Naive B cell (primary cell): ENCODE measurements around the gene PAQR3. TPM values are rescaled to one million over a fixed set of nuclear protein-coding genes. Genes with fewer than 3 reads are reported as not detected.

ENCODE experiments used
- ATAC-seq, 2 donors: fragments of 150-1000 bp; cut with Tn5 transposase; 2 replicates each; pipeline ENCODE4 v1.10.0; 2021; ENCODE audit warnings: low read depth in 2 of 2, mild to moderate bottlenecking in 2 of 2, moderate library complexity in 2 of 2
- DNase-seq: peaks from one replicate; pipeline ENCODE4 v3.0.0; 2022
- H3K27ac Mint-ChIP-seq, 6 donors: one replicate each; pipeline ENCODE4 v1.8.0; 2020 to 2022; ENCODE audit warnings: mild to moderate bottlenecking in 6 of 6, mixed read lengths in 6 of 6, moderate library complexity in 5 of 6, inconsistent platforms in 2 of 6
- H3K27me3 Mint-ChIP-seq, 3 donors: one replicate each; pipeline ENCODE4 v1.8.0; 2021 to 2022; ENCODE audit warnings: mixed read lengths in 3 of 3, mild to moderate bottlenecking in 1 of 3
- H3K36me3 Mint-ChIP-seq, 2 donors: one replicate each; pipeline ENCODE4 v1.8.0; 2020 to 2022; ENCODE audit warnings: mixed read lengths in 2 of 2, inconsistent platforms in 1 of 2, mild to moderate bottlenecking in 1 of 2
- H3K4me1 Mint-ChIP-seq, 3 donors: one replicate each; pipeline ENCODE4 v1.8.0; 2020 to 2022; ENCODE audit warnings: mixed read lengths in 3 of 3, inconsistent platforms in 1 of 3, mild to moderate bottlenecking in 1 of 3, moderate library complexity in 1 of 3
- H3K4me3 Mint-ChIP-seq, 8 donors: one replicate each; pipeline ENCODE4 v1.8.0; 2020 to 2022; ENCODE audit warnings: mild to moderate bottlenecking in 8 of 8, mixed read lengths in 8 of 8, moderate library complexity in 8 of 8, inconsistent platforms in 2 of 8
- H3K9me3 Mint-ChIP-seq, 7 donors: one replicate each; pipeline ENCODE4 v1.8.0; 2020 to 2022; ENCODE audit warnings: mixed read lengths in 7 of 7, mild to moderate bottlenecking in 5 of 7, inconsistent platforms in 2 of 7, moderate library complexity in 1 of 7
- polyA plus RNA-seq, 6 donors: library from polyadenylated mRNA; unstranded; fragments of 300-500 nt; fragmentation: Illumina TruSeq; gene quantifications; one replicate each; pipeline ENCODE4 v1.2.3, GENCODE V29; 2021; ENCODE audit warnings: low read depth in 6 of 6

PAQR3 gene
- 1 to 10 TPM; 5.1 to 8.6 (median 7.5) TPM for polyA plus RNA-seq

GRCh38 chr4:78938868-78939666 is at the start of gene PAQR3:
Gene PAQR3 (minus strand): TSS chr4:78939438. CDS start chr4:78939224, 214 bp downstream.
- ATAC-seq (peak; percentile 97), DNase-seq (peak; percentile 88)
- peaks cover 0 to 20% (median 13%) of the 10 kb centered on the region in 3 donors for H3K4me1 Mint-ChIP-seq
- no peaks in the 10 kb centered on the region for H3K9me3 Mint-ChIP-seq
- peak within 1 kb of the TSS; percentile 77 to 98 (median 94) for H3K27ac Mint-ChIP-seq
- peaks cover 0 to 5% of the 10 kb centered on the region in 2 donors for H3K36me3 Mint-ChIP-seq
- H3K4me3 Mint-ChIP-seq = peak within 1 kb of the TSS; percentile 91 to 99 (median 96)
- peaks cover 0 to 8% (median 6%) of the 10 kb centered on the region in 3 donors for H3K27me3 Mint-ChIP-seq

DNA sequence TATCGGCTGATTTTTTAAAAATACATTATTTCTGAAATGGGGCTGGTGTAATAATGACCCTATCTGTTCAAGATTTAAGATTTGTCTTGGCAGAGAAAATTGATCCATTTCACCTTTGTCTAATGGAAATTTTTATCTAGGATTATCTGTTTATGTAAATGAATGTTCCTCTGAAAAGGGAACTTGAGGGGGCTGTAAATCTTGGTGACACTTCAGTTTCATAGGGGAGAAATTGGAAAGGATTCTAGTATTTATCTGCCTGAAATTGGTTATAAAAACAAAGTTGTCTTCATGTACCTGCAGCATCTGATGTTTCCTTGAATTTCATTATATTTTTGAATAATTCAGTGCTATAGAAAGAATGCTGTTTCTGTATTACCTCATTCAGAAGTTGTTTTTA is 48.4 kb upstream of the PAQR3 start:
- ATAC-seq = no peak
- DNase-seq = no peak
- no peak overlapping the region for H3K27ac Mint-ChIP-seq
- peaks cover 6 to 26% (median 18%) of the 10 kb centered on the region in 3 donors for H3K27me3 Mint-ChIP-seq
- H3K36me3 Mint-ChIP-seq = no peaks in the 10 kb centered on the region
- no peaks in the 10 kb centered on the region for H3K4me1 Mint-ChIP-seq
- peaks cover 0 to under 1% (median 0%) of the 10 kb centered on the region in 7 donors for H3K9me3 Mint-ChIP-seq
- H3K4me3 Mint-ChIP-seq = no peak overlapping the region

DNA sequence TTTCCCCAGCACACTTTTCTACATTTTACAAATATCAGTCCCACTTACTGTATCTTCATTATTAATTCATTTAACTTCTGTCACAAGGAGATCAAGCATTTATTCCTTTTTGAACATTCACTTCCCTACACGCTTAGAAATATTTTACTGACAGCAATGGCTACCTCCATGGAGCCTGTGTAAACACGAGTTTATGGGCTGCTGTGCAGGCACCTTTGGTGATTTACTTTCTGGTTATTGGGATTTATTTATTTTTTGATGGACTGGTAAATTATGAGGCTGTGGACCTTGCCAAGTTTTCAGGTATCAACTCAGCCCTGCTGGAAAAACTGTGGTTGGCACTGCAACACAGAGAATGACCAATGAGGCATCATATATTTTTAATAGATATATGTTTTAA is 45.4 kb upstream of the PAQR3 start:
- DNase-seq = no peak
- Mint-ChIP-seq H3K4me3 (no peak overlapping the region), H3K9me3 (peaks cover 3 to 6% (median 4%) of the 10 kb centered on the region in 7 donors), H3K4me1 (no peaks in the 10 kb centered on the region), H3K27me3 (peaks cover 18 to 42% (median 18%) of the 10 kb centered on the region in 3 donors), H3K27ac (peak overlapping the region in 1 of 6 donors; percentile 20), H3K36me3 (peaks cover 0 to 7% of the 10 kb centered on the region in 2 donors)
- ATAC-seq = no peak

GRCh38 chr4:78975865-78976264 is 36.6 kb upstream of the PAQR3 start:
- H3K27ac Mint-ChIP-seq = no peak overlapping the region
- H3K9me3 Mint-ChIP-seq = peaks cover 0 to 5% (median 0%) of the 10 kb centered on the region in 7 donors
- peaks cover 0 to 4% (median 0%) of the 10 kb centered on the region in 3 donors for H3K4me1 Mint-ChIP-seq
- DNase-seq = no peak
- ATAC-seq = no peak
- H3K36me3 Mint-ChIP-seq = peaks cover 0 to 2% of the 10 kb centered on the region in 2 donors
- H3K4me3 Mint-ChIP-seq = no peak overlapping the region
- H3K27me3 Mint-ChIP-seq = peaks cover 7 to 31% (median 16%) of the 10 kb centered on the region in 3 donors

GRCh38 chr4:78971776-78972175 is 32.5 kb upstream of the PAQR3 start:
- no peak for ATAC-seq
- Mint-ChIP-seq H3K36me3 (no peaks in the 10 kb centered on the region), H3K27me3 (peaks cover 5 to 27% (median 7%) of the 10 kb centered on the region in 3 donors), H3K4me1 (peaks cover 0 to 4% (median 0%) of the 10 kb centered on the region in 3 donors), H3K27ac (peak overlapping the region in 2 of 6 donors; percentile 37 to 64), H3K9me3 (peaks cover 0 to 2% (median 0%) of the 10 kb centered on the region in 7 donors), H3K4me3 (no peak overlapping the region)
- no peak for DNase-seq

DNA sequence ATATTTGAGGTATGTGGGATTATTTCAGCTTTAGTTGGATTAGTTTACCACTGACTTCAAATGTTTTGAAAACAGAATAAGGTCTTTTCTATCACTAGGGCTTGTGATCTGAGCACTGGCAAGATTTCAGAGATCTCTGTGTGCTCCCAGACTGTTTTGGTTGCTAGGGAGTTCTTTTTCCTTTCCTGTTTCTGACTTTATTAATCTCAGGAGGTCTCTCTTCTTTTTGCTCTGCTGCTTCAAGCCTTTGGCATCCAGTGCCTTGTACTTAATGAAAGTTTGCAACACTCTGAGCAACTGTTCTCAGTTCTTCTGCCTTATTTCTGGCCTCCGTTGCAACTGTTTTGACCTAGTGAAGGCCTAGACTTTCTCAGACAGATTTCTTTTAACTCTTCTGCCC is 32.1 kb upstream of the PAQR3 start:
- DNase-seq = no peak
- Mint-ChIP-seq H3K4me3 (no peak overlapping the region), H3K4me1 (peaks cover 0 to 4% (median 0%) of the 10 kb centered on the region in 3 donors), H3K36me3 (no peaks in the 10 kb centered on the region), H3K27me3 (peaks cover 5 to 27% (median 7%) of the 10 kb centered on the region in 3 donors), H3K27ac (peak overlapping the region in 1 of 6 donors; percentile 37), H3K9me3 (peaks cover 0 to 2% (median 0%) of the 10 kb centered on the region in 7 donors)
- no peak for ATAC-seq

- H3K4me1 Mint-ChIP-seq = no peaks in the 10 kb centered on the region
- no peak for ATAC-seq
- peaks cover 0 to 11% (median 8%) of the 10 kb centered on the region in 3 donors for H3K27me3 Mint-ChIP-seq
- H3K27ac Mint-ChIP-seq = no peak overlapping the region
- DNase-seq = no peak
- H3K36me3 Mint-ChIP-seq = no peaks in the 10 kb centered on the region
- peaks cover 0 to 2% (median 0%) of the 10 kb centered on the region in 7 donors for H3K9me3 Mint-ChIP-seq
- no peak overlapping the region for H3K4me3 Mint-ChIP-seq
Measured at GRCh38 chr4:78962597-78963115, 23.4 kb upstream of the PAQR3 start.

GRCh38 chr4:78960926-78961325 is 21.7 kb upstream of the PAQR3 start:
- no peak for DNase-seq
- no peak for ATAC-seq
- H3K27me3 Mint-ChIP-seq = peaks cover 4 to 20% (median 8%) of the 10 kb centered on the region in 3 donors
- no peaks in the 10 kb centered on the region for H3K9me3 Mint-ChIP-seq
- no peaks in the 10 kb centered on the region for H3K4me1 Mint-ChIP-seq
- no peaks in the 10 kb centered on the region for H3K36me3 Mint-ChIP-seq
- H3K27ac Mint-ChIP-seq = no peak overlapping the region
- H3K4me3 Mint-ChIP-seq = no peak overlapping the region

DNA sequence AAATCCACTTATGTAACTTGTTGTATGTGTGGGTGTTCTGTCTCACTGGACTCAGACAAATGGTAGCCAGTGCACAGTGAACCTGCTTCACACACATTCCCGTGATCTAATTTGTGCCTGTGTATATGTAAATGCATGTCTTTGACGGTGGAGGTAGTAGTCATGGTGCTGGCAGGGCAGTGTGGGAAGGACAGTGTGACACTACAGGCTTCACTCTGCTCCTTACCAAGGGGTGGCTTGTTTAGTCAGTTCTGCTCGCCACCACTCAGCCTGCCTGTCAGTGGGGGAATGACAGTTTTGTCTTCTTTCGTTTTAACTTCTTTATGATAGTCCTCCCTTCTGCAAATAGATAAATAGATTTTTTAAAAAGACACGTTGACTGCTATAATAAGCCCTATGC is 17.7 kb upstream of the PAQR3 start:
- Mint-ChIP-seq H3K9me3 (no peaks in the 10 kb centered on the region), H3K4me3 (no peak overlapping the region), H3K27ac (no peak overlapping the region), H3K36me3 (no peaks in the 10 kb centered on the region), H3K4me1 (no peaks in the 10 kb centered on the region), H3K27me3 (peaks cover 10 to 33% (median 19%) of the 10 kb centered on the region in 3 donors)
- no peak for DNase-seq
- ATAC-seq = no peak

DNA sequence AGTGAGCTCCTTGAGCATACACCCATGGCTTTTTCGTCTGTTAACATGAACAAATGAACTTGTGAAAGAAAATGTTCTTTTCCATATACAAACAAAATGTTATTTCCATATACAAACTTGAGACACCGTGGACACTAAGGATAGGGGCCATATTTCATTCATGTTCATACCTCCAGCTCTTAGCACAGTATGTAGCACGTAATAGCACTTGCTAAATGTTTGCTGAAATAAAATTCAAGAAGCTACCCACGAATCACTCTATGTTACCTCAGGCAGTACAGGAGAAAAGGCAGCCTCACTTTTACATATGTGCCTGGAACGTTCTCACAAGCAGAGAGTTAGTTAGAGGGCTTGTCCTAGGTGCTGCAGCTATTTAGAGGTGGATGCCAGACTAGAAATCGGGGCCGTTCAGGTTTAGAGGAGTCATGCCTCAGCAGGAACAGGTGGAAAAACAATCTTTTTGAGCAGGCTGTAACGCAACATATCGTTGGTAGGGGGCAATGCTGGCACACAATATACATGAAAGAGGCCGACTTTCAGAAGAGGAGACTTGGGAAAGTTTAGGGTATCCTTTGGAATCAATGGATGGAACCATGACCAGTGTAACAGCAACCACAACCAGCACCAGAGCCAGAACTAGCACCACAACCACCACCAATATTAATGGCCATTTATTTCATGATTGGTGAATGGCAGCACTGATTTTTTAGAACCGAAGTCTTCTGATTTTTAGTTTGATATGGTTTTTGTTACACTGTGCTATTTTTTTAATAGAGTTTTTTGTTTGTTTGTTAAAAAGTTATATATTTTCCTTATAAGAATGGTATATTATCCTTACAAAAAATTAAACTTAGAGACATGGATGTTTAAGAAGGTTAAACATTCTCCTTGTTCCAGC is 14.8 kb upstream of the PAQR3 start:
- Mint-ChIP-seq H3K27me3 (peaks cover 10 to 35% (median 17%) of the 10 kb centered on the region in 3 donors), H3K36me3 (no peaks in the 10 kb centered on the region), H3K27ac (no peak overlapping the region), H3K4me1 (no peaks in the 10 kb centered on the region), H3K4me3 (no peak overlapping the region), H3K9me3 (no peaks in the 10 kb centered on the region)
- DNase-seq (no peak), ATAC-seq (peak; percentile 32 to 50)

DNA sequence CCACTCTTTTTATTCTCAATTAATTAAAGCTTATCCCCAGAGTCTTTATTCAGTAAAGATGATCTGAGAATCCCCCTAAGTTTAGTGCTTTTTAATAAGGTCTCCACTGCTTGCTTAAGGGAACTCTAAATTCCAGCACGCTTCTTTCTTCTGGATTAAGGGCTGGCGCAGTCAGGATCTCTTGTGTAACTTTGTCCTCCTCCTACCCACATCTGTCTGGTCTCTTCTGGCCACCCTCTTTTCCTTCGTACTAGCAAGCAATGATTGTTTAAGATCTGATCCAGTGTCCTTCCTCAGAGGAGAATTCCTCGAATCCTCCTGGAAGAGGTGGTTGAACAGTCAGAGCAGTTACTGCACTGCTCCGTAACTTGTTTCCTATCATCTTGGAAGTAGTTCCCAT is 14.0 kb upstream of the PAQR3 start:
- Mint-ChIP-seq H3K27me3 (peaks cover 10 to 30% (median 17%) of the 10 kb centered on the region in 3 donors), H3K4me3 (no peak overlapping the region), H3K4me1 (no peaks in the 10 kb centered on the region), H3K27ac (no peak overlapping the region), H3K9me3 (no peaks in the 10 kb centered on the region), H3K36me3 (no peaks in the 10 kb centered on the region)
- no peak for DNase-seq
- ATAC-seq = no peak

DNA sequence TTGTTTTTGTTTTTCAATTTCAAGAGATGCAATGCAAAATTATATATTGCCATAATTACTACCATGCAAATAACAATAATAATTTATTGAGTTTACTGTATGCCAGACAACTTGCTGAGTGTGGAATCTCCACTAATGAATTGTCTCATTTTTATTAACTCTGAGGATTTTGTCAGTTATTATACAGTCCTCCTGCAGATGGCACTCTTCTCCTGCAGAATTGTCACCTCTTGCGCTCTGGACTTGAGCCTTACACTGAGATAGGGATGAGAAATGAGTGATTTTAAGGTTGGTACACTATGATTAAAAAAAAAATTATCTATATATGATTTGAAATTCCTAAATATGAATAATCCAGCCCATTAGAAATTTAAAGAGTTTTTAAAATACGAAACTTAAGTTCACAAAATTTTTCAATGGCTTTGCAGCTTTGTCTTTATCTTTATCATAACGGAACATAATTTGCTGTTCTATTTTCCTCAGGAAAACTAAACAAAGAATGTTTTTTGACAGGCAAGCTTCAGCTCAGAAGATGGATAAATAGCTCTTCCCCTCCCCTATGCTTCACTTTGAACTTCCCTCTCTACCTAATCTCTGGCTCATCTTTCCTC is 12.7 kb upstream of the PAQR3 start:
- H3K36me3 Mint-ChIP-seq = no peaks in the 10 kb centered on the region
- ATAC-seq = peak; percentile 57 to 58
- H3K4me3 Mint-ChIP-seq = peak overlapping the region in 1 of 8 donors; percentile 7

GRCh38 chr4:78949735-78950134 is 10.5 kb upstream of the PAQR3 start:
- ATAC-seq = no peak
- DNase-seq = no peak
- H3K27me3 Mint-ChIP-seq = peaks cover 5 to 26% (median 22%) of the 10 kb centered on the region in 3 donors
- H3K4me3 Mint-ChIP-seq = no peak overlapping the region
- peaks cover 0 to 2% (median 0%) of the 10 kb centered on the region in 7 donors for H3K9me3 Mint-ChIP-seq
- no peaks in the 10 kb centered on the region for H3K4me1 Mint-ChIP-seq
- H3K36me3 Mint-ChIP-seq = no peaks in the 10 kb centered on the region
- no peak overlapping the region for H3K27ac Mint-ChIP-seq

More for the DNA sequence above, 12.7 kb upstream of the PAQR3 start:
- Mint-ChIP-seq H3K27ac (peak overlapping the region in 1 of 6 donors; percentile 64), H3K27me3 (peaks cover 9 to 28% (median 22%) of the 10 kb centered on the region in 3 donors), H3K9me3 (no peaks in the 10 kb centered on the region), H3K4me1 (no peaks in the 10 kb centered on the region)
- DNase-seq = peak; percentile 39
